Measurements from ENCODE around the gene CLSTN2. TPM values are rescaled to one million over a fixed set of nuclear protein-coding genes. Genes with fewer than 3 reads are reported as not detected.

Gene CLSTN2
- total RNA-seq, 1 donor from 2014 or later: 65.0 TPM

DNA sequence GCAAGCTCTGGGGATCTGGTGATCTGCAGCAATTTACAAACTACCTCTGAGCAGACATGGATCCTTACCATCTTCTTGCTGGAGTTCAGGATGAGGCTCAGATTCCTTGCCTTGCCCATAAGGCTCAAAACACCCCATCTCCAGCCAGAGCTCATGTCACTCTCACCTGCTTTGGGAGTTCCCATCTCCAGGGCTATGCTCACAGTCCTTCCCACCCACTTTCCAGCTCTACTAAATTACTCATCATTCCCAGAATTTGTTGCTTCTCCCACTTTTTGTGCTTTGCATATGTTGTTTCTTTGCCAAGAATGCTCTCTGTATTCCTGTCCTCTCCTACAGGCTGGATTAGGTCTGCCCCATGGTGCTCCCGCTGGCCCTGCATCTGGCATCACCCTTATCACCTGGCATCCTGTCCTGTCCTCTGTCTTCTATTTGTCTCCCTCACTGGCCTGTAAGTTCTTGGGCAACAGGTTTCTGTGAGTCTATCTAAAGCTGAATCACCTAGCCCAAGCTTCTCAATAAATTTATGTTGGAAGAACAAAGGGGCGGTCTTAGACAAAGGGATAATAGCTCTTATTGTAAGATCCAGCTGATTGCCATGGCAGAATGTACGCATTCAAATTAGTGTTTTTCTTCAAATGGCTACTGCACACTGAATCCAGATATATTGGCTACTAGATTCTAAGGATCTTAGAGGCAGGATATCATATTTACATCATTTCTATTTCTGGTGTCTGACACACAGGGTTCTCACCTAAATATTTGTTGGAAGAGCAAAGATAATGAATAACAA is 179.2 kb downstream of the CLSTN2 start:
- no peak for DNase-seq (ENCODE audit: low spot score)
- TF ChIP-seq, protein P1, sequence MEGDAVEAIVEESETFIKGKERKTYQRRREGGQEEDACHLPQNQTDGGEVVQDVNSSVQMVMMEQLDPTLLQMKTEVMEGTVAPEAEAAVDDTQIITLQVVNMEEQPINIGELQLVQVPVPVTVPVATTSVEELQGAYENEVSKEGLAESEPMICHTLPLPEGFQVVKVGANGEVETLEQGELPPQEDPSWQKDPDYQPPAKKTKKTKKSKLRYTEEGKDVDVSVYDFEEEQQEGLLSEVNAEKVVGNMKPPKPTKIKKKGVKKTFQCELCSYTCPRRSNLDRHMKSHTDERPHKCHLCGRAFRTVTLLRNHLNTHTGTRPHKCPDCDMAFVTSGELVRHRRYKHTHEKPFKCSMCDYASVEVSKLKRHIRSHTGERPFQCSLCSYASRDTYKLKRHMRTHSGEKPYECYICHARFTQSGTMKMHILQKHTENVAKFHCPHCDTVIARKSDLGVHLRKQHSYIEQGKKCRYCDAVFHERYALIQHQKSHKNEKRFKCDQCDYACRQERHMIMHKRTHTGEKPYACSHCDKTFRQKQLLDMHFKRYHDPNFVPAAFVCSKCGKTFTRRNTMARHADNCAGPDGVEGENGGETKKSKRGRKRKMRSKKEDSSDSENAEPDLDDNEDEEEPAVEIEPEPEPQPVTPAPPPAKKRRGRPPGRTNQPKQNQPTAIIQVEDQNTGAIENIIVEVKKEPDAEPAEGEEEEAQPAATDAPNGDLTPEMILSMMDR (IDR thresholded peaks at IDR 0.05): no peak
- Mint-ChIP-seq H3K9me3 (ENCODE audit: low read depth) (no peaks in the 10 kb centered on the region), H3K4me3 (ENCODE audit: unreplicated experiment) (no peak overlapping the region), H3K36me3 (ENCODE audit: low read depth) (peaks cover 2% of the 10 kb centered on the region), H3K27me3 (ENCODE audit: low read depth) (no peaks in the 10 kb centered on the region), H3K4me1 (ENCODE audit: low read depth) (peaks cover 28% of the 10 kb centered on the region), H3K27ac (ENCODE audit: unreplicated experiment) (no peak overlapping the region)

DNA sequence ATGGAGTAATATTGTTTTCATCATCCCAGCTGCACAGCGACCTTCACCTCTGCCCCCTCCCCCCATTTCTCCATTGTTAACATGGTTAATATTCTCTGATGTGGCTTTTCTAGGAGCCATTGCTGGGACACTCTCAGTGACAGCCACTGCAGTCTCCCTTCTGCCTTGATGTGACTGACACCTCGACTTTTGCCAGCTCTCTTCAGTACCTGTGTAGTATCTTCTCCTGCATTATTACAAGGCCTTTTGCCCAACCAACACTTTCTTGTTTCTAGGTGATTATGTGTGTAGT is 179.8 kb downstream of the CLSTN2 start:
- Mint-ChIP-seq H3K4me1 (ENCODE audit: low read depth) (peaks cover 28% of the 10 kb centered on the region), H3K4me3 (ENCODE audit: unreplicated experiment) (no peak overlapping the region), H3K27ac (ENCODE audit: unreplicated experiment) (no peak overlapping the region), H3K9me3 (ENCODE audit: low read depth) (no peaks in the 10 kb centered on the region), H3K27me3 (ENCODE audit: low read depth) (no peaks in the 10 kb centered on the region), H3K36me3 (ENCODE audit: low read depth) (peaks cover 2% of the 10 kb centered on the region)
- DNase-seq (ENCODE audit: low spot score): no peak
- TF ChIP-seq, protein P1 (IDR thresholded peaks at IDR 0.05): no peak

DNA sequence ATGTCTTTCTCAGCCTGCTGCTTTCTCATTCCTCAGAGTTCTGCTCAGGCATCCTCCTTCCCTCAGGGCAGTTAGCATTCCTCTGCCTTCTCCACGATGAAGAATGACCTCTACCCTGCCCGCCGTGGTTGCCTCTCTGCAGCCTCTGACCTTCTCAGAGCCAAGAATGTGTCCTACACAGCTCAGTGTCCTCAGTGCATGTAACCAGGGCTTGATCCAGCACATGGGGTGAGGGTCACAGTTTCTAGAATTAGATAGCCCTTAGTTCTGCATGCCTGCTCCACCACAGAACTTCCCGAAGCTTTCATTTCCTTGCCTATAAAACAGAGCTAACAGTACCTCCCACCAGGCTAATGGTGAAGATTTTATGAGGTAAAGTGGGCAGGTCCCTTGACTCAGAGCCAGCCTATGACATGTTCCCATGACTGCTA is 182.1 kb downstream of the CLSTN2 start:
- peaks cover 26% of the 10 kb centered on the region for H3K4me1 Mint-ChIP-seq (ENCODE audit: low read depth)
- TF ChIP-seq, protein P1 (IDR thresholded peaks at IDR 0.05): no peak
- no peak for DNase-seq (ENCODE audit: low spot score)

DNA sequence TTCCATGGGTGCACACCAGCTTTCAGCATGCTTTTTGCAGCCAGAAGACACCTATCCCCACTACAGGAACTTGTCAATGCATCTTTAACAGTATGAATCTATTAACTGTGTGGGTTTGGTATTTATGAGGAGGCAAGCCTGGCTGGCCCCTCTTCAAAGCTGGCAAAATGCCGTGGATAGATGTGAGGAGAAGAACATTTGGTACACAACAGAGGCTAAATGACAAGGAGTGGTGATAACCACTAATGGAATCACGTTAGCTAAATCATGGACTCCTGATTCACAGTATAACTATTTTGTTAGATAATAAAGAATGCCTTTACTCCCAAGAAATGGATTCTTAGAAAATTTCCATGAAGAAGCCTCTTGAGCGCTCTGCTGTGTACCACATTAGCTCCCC is 187.2 kb downstream of the CLSTN2 start:
- Mint-ChIP-seq H3K4me1 (ENCODE audit: low read depth) (peaks cover 4% of the 10 kb centered on the region), H3K27me3 (ENCODE audit: low read depth) (no peaks in the 10 kb centered on the region), H3K4me3 (ENCODE audit: unreplicated experiment) (no peak overlapping the region), H3K36me3 (ENCODE audit: low read depth) (peaks cover 3% of the 10 kb centered on the region), H3K9me3 (ENCODE audit: low read depth) (peaks cover 3% of the 10 kb centered on the region), H3K27ac (ENCODE audit: unreplicated experiment) (no peak overlapping the region)
- no peak for DNase-seq (ENCODE audit: low spot score)
- TF ChIP-seq, protein P1 (IDR thresholded peaks at IDR 0.05): no peak

More for the DNA sequence above, 182.1 kb downstream of the CLSTN2 start:
- no peaks in the 10 kb centered on the region for H3K27me3 Mint-ChIP-seq (ENCODE audit: low read depth)
- peak overlapping the region; percentile 20 for H3K4me3 Mint-ChIP-seq (ENCODE audit: unreplicated experiment)
- H3K36me3 Mint-ChIP-seq (ENCODE audit: low read depth): peaks cover 2% of the 10 kb centered on the region
- H3K9me3 Mint-ChIP-seq (ENCODE audit: low read depth): no peaks in the 10 kb centered on the region
- peak overlapping the region; percentile 66 for H3K27ac Mint-ChIP-seq (ENCODE audit: unreplicated experiment)

DNA sequence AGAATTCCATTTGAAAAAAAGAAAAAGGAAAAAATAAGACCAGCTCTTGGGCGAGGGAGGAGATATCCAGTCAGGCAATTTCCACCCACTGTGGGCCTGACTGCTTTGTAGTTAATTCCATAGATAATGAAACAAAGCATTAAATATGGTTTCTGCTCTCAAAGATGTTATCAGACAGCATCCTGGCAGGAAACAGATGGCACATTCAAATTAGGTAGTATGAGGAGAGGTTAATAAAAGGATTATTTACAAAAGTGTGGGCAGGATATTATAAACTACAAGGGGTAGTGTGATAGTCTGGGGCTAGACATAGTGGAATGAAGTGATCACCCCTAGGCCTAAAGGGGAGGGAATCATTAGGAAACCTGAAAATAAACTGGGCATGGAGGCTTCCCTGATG is 193.2 kb downstream of the CLSTN2 start:
- DNase-seq (ENCODE audit: low spot score): no peak
- Mint-ChIP-seq H3K27me3 (ENCODE audit: low read depth) (no peaks in the 10 kb centered on the region), H3K9me3 (ENCODE audit: low read depth) (no peaks in the 10 kb centered on the region), H3K27ac (ENCODE audit: unreplicated experiment) (no peak overlapping the region), H3K4me3 (ENCODE audit: unreplicated experiment) (no peak overlapping the region), H3K4me1 (ENCODE audit: low read depth) (peaks cover 12% of the 10 kb centered on the region), H3K36me3 (ENCODE audit: low read depth) (no peaks in the 10 kb centered on the region)
- TF ChIP-seq, protein P1 (IDR thresholded peaks at IDR 0.05): no peak
